CD4-positive, alpha-beta T cell (primary cell): ENCODE results near the gene LLGL2. TPM values are rescaled to one million over a fixed set of nuclear protein-coding genes. Genes with fewer than 3 reads are reported as not detected.

Source experiments
- ATAC-seq: fragments of 200-7000 bp; cut with Tn5 transposase; one replicate; pipeline ENCODE4 v1.10.0; 2022; ENCODE audit warnings: mild to moderate bottlenecking; ENCODE audit not compliant: poor library complexity
- CTCF ChIA-PET: fragments of 350-600 bp; sonication (Branson Sonifier 250); formaldehyde crosslinking; loops from one replicate; lab custom pipeline; 2021; ENCODE audit warnings: antibody characterized with exemption, inconsistent platforms; lab: Charles Lee
- POLR2A ChIA-PET: fragments of 350-600 bp; sonication (Branson Sonifier 250); formaldehyde crosslinking; loops from one replicate; lab custom pipeline; 2021; ENCODE audit warnings: antibody characterized with exemption, inconsistent platforms; lab: Charles Lee
- DNase-seq, 14 experiments: peaks; one replicate each; pipeline ENCODE4 v3.0.0-alpha.2; 2013 to 2020; ENCODE audit warnings: mixed read lengths in 2 of 14
- H3K27ac ChIP-seq, 2 donors: one replicate each; pipeline versions ENCODE4 v1.5.1 to v1.7.0; 2013; ENCODE audit warnings: low read length in 2 of 2, low read depth in 1 of 2, mild to moderate bottlenecking in 1 of 2
- H3K27me3 ChIP-seq, 2 experiments: 1 replicate in 1 of 2; 2 replicates in 1 of 2; pipeline versions ENCODE4 v1.6.1 to v1.7.0; 2013; ENCODE audit warnings: low read length in 2 of 2, control low read depth in 1 of 2, mild to moderate bottlenecking in 1 of 2, moderate library complexity in 1 of 2; ENCODE audit not compliant: insufficient read depth in 2 of 2, control insufficient read depth in 1 of 2
- H3K36me3 ChIP-seq: one replicate; pipeline ENCODE4 v1.6.1; 2013; ENCODE audit warnings: low read length, control low read depth; ENCODE audit not compliant: insufficient read depth
- H3K4me1 ChIP-seq: one replicate; pipeline ENCODE4 v1.6.1; 2013; ENCODE audit warnings: low read length, control low read depth; ENCODE audit not compliant: insufficient read depth
- H3K4me3 ChIP-seq: one replicate; pipeline ENCODE4 v1.5.1; 2013; ENCODE audit warnings: mild to moderate bottlenecking, low read length, moderate library complexity
- H3K9me3 ChIP-seq, 2 experiments: 1 replicate in 1 of 2; 2 replicates in 1 of 2; pipeline versions ENCODE4 v1.6.1 to v1.7.0; 2013; ENCODE audit warnings: low read length in 2 of 2, mild to moderate bottlenecking in 2 of 2, control low read depth in 1 of 2, moderate library complexity in 1 of 2; ENCODE audit not compliant: control insufficient read depth in 1 of 2, insufficient read depth in 1 of 2
- H3K27ac Mint-ChIP-seq: one replicate; pipeline ENCODE4 v1.8.0; 2020; ENCODE audit warnings: mixed read lengths
- H3K27me3 Mint-ChIP-seq: one replicate; pipeline ENCODE4 v1.8.0; 2021; ENCODE audit warnings: mixed read lengths
- H3K36me3 Mint-ChIP-seq: one replicate; pipeline ENCODE4 v1.8.0; 2021; ENCODE audit warnings: low read depth, mixed read lengths
- H3K4me1 Mint-ChIP-seq: one replicate; pipeline ENCODE4 v1.8.0; 2021; ENCODE audit warnings: low read depth, mixed read lengths
- H3K4me3 Mint-ChIP-seq: one replicate; pipeline ENCODE4 v1.8.0; 2020; ENCODE audit warnings: mild to moderate bottlenecking, mixed read lengths
- H3K9me3 Mint-ChIP-seq: one replicate; pipeline ENCODE4 v1.8.0; 2020; ENCODE audit warnings: mixed read lengths
- intact Hi-C, 2 experiments: fragments of 100-400 bp; cut with DNase I in 1 of 2; cut with micrococcal nuclease in 1 of 2; formaldehyde crosslinking; loops; one replicate each; pipeline versions ENCODE4 v1.15.1 to v1.9.0; 2023 to 2025; cut with DNase I, micrococcal nuclease
- total RNA-seq, 174 experiments: library from RNA in 2 of 174; stranded (reverse) in 2 of 174; gene quantifications; one replicate each; pipeline ENCODE4 v1.2.3 and lab custom pipeline; 2021 to 2026
- TF ChIP-seq, protein P1 (sequence below): fragments of 200-600 bp; IDR thresholded peaks from one replicate; pipeline ENCODE4 v1.8.0; 2022; ENCODE audit warnings: antibody characterized with exemption, mild to moderate bottlenecking

Gene LLGL2
- total RNA-seq, 2 experiments from 2014 or later: 31.2 to 34.2 TPM

DNA sequence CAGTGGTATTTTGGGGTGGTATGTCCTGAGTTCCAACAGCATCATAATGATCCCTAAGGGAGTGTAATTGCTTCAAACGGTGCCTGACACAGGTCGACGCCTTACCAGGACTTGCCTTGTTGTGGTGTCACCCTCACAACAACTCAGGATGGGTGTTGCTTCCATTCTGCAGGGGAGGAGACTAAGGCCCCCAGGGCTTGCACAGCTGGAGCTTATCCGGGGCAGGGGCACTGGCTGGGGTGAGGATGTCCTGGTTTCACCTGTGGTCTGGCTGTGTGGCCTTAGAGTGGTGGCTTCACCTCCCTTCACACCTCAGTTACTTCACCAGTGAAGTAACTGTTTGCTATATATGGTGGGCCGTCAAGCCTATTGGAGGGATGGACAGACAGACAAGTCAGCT, 23.3 kb downstream of the LLGL2 start:
- no peak for ATAC-seq
- ChIA-PET POLR2A (no interaction called here), CTCF (no interaction called here)
- no peak overlapping the region for H3K4me3 ChIP-seq
- no peak overlapping the region for H3K27ac Mint-ChIP-seq
- no peak overlapping the region for H3K4me3 Mint-ChIP-seq
- H3K4me1 ChIP-seq: peaks cover 2% of the 10 kb centered on the region
- H3K9me3 ChIP-seq: no peaks in the 10 kb centered on the region
- H3K27me3 Mint-ChIP-seq: no peaks in the 10 kb centered on the region
- TF ChIP-seq, protein P1, sequence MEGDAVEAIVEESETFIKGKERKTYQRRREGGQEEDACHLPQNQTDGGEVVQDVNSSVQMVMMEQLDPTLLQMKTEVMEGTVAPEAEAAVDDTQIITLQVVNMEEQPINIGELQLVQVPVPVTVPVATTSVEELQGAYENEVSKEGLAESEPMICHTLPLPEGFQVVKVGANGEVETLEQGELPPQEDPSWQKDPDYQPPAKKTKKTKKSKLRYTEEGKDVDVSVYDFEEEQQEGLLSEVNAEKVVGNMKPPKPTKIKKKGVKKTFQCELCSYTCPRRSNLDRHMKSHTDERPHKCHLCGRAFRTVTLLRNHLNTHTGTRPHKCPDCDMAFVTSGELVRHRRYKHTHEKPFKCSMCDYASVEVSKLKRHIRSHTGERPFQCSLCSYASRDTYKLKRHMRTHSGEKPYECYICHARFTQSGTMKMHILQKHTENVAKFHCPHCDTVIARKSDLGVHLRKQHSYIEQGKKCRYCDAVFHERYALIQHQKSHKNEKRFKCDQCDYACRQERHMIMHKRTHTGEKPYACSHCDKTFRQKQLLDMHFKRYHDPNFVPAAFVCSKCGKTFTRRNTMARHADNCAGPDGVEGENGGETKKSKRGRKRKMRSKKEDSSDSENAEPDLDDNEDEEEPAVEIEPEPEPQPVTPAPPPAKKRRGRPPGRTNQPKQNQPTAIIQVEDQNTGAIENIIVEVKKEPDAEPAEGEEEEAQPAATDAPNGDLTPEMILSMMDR: no peak
- H3K27me3 ChIP-seq: no peaks in the 10 kb centered on the region
- intact Hi-C loops: no loop called here
- no peaks in the 10 kb centered on the region for H3K36me3 Mint-ChIP-seq
- H3K27ac ChIP-seq: no peak overlapping the region
- H3K9me3 Mint-ChIP-seq: no peaks in the 10 kb centered on the region
- no peaks in the 10 kb centered on the region for H3K4me1 Mint-ChIP-seq
- H3K36me3 ChIP-seq: peaks cover 3% of the 10 kb centered on the region
- DNase-seq: no peak

DNA sequence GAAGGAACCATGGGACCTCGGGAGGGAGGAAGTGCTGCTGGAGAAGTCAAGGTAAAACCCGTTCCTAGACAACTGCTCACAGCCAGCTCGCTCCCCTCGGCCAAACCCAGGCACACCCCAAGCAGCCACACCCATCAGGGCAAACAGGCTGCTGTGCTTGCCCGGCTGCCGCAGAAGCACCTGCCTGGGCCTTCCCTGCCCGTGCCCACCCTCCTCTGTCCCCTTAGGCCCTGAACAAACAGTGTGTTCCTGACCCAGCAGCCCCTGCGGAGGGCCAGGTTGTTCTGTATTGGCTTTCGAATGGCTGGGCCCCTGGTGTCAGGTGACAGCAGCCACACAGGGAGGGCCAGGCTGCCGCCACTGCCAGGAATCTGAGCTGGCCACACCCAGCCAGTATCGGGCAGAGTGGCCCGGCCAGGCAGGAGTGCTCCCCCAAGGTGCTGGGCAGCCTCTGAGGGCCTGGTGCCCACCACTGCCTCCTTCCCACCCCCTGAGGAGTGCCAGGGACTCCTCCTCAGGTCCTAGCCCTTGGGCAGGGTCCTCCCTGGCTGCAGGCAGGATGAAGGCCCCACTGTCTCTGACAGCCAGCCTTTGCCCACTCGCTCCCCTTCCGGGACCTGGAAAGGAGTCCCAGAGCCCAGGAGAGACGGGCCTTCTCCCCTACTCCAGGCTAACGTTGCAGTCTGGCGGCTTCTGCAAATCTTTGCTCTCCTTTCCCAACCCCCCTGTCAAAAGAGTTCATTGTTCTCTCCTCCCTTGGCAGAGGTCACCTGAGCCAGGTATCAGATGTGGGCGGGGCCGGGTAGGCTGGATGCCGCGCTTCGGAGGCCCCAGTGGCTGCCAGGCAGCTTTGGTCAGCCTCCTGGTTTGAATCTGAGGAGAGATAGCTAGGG, 24.0 kb downstream of the LLGL2 start:
- Histone ChIP-seq H3K4me3 (no peak overlapping the region), H3K27me3 (no peaks in the 10 kb centered on the region), H3K9me3 (no peaks in the 10 kb centered on the region), H3K4me1 (peaks cover 2% of the 10 kb centered on the region), H3K27ac (no peak overlapping the region), H3K36me3 (no peaks in the 10 kb centered on the region)
- TF ChIP-seq, protein P1: no peak
- ATAC-seq (no peak), DNase-seq (no peak)
- Mint-ChIP-seq H3K27ac (no peak overlapping the region), H3K4me1 (no peaks in the 10 kb centered on the region), H3K36me3 (no peaks in the 10 kb centered on the region), H3K4me3 (no peak overlapping the region), H3K9me3 (no peaks in the 10 kb centered on the region), H3K27me3 (no peaks in the 10 kb centered on the region)
- intact Hi-C loops: no loop called here
- ChIA-PET POLR2A (no interaction called here), CTCF (no interaction called here)

DNA sequence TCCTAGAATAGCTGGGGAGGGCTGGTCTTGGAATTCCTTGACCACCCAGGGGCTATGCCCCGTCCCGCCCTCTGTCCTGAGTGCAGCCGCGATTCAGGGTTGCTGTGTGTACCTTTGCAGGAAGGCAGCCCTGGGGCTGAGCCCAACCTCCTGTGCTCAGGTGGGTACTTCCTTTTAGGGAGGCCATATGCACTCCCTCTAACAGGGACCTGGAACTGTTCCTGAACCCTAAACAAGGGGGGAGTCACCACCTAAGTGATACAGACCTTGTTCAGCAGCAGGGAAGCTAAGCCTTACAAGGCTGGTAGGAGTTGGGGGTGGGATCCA, 24.6 kb downstream of the LLGL2 start:
- H3K4me1 Mint-ChIP-seq: no peaks in the 10 kb centered on the region
- Histone ChIP-seq H3K36me3 (no peaks in the 10 kb centered on the region), H3K9me3 (no peaks in the 10 kb centered on the region), H3K27me3 (no peaks in the 10 kb centered on the region), H3K4me3 (no peak overlapping the region), H3K27ac (no peak overlapping the region), H3K4me1 (peaks cover 2% of the 10 kb centered on the region)
- ChIA-PET POLR2A (no interaction called here), CTCF (no interaction called here)
- TF ChIP-seq, protein P1: no peak
- ATAC-seq (no peak), DNase-seq (no peak)
- no peak overlapping the region for H3K27ac Mint-ChIP-seq
- no peak overlapping the region for H3K4me3 Mint-ChIP-seq
- H3K36me3 Mint-ChIP-seq: no peaks in the 10 kb centered on the region
- intact Hi-C loops: no loop called here
- H3K9me3 Mint-ChIP-seq: no peaks in the 10 kb centered on the region
- no peaks in the 10 kb centered on the region for H3K27me3 Mint-ChIP-seq
